HepG2 (cell line): ENCODE results near the gene IL18RAP. TPM values are rescaled to one million over a fixed set of nuclear protein-coding genes. Genes with fewer than 3 reads are reported as not detected.

ENCODE experiments used
- ATAC-seq: fragments of 200-7000 bp; cut with Tn5 transposase; 3 replicates; pipeline ENCODE4 v1.9.1; 2020; ENCODE audit warnings: mild to moderate bottlenecking, moderate library complexity
- BruUV-seq: library from RNA; stranded (reverse); fragments of 400-500 nt; replicated peaks from 2 replicates; lab custom pipeline; 2021; lab: Mats Ljungman, UMichigan
- CTCF ChIA-PET: fragments of 300-600 bp; formaldehyde crosslinking; extraction: SDS; loops from one replicate; lab custom pipeline; 2021; ENCODE audit warnings: low total read pairs, inconsistent platforms, low intra/inter-chr PET ratio; lab: Yijun Ruan, JAX
- POLR2A ChIA-PET: fragments of 350-600 bp; sonication (Branson Sonifier 250); formaldehyde crosslinking; loops from one replicate; lab custom pipeline; 2020; ENCODE audit warnings: antibody characterized with exemption, inconsistent platforms; lab: Yijun Ruan, JAX
- DNase-seq: peaks from one replicate; pipeline ENCODE4 v3.0.0-alpha.2; 2015; ENCODE audit warnings: low spot score
- FAIRE-seq: peaks from 3 replicates; lab custom pipeline; 2011; peaks lifted over from hg19 to GRCh38; lab: Jason Lieb, UNC
- H2AFZ ChIP-seq: one replicate; pipeline ENCODE4 v1.6.1; 2011; ENCODE audit warnings: low read length, inconsistent platforms
- H3K27ac ChIP-seq: fragments of 300-600 bp; 3 replicates; pipeline ENCODE4 v1.8.0; 2011; ENCODE audit warnings: mixed run types, mild to moderate bottlenecking, mixed read lengths, low read length, inconsistent platforms; ENCODE audit not compliant: insufficient read depth; ENCODE audit errors: extremely low read length
- H3K27me3 ChIP-seq, 2 experiments: fragments of 200-600 bp in 1 of 2; 2 replicates in 1 of 2; 3 replicates in 1 of 2; pipeline versions ENCODE4 v1.6.0 to v1.8.0; 2011; ENCODE audit warnings: low read length in 2 of 2, mild to moderate bottlenecking in 2 of 2, moderate library complexity in 2 of 2, inconsistent platforms in 1 of 2; ENCODE audit not compliant: insufficient read depth in 2 of 2, control insufficient read depth in 1 of 2
- H3K36me3 ChIP-seq, 2 experiments: fragments of 200-600 bp in 1 of 2; replicated peaks in 1 of 2; 2 replicates in 1 of 2; 3 replicates in 1 of 2; pipeline versions ENCODE4 v1.5.1 to v1.8.0; 2011; ENCODE audit warnings: low read length in 2 of 2, inconsistent platforms in 1 of 2; ENCODE audit not compliant: insufficient read depth in 2 of 2, control insufficient read depth in 1 of 2
- H3K4me1 ChIP-seq: 2 replicates; pipeline ENCODE4 v1.5.1; 2012; ENCODE audit warnings: low read length, inconsistent platforms; ENCODE audit not compliant: insufficient read depth
- H3K4me2 ChIP-seq: 2 replicates; pipeline ENCODE4 v1.6.0; 2011; ENCODE audit warnings: low read depth, low read length, inconsistent platforms
- H3K4me3 ChIP-seq, 3 experiments: fragments of 200-600 bp in 1 of 3; sonication (generic), shearing (Covaris generic) in 1 of 3; replicated peaks in 1 of 3; 2 replicates each; pipeline ENCODE4 v1.5.1; 2011 to 2016; ENCODE audit warnings: low read length in 3 of 3, inconsistent platforms in 2 of 3, low read depth in 2 of 3, mild to moderate bottlenecking in 2 of 3, control low read depth in 1 of 3, mixed read lengths in 1 of 3; ENCODE audit not compliant: insufficient read depth in 1 of 3
- H3K79me2 ChIP-seq: one replicate; pipeline ENCODE4 v1.6.1; 2011; ENCODE audit warnings: low read length, inconsistent platforms; ENCODE audit not compliant: insufficient read depth
- H3K9ac ChIP-seq: 2 replicates; pipeline ENCODE4 v1.6.0; 2011; ENCODE audit warnings: mild to moderate bottlenecking, low read depth, low read length, inconsistent platforms; ENCODE audit not compliant: insufficient read depth
- H3K9me3 ChIP-seq: 2 replicates; pipeline ENCODE4 v1.5.1; 2012; ENCODE audit warnings: mild to moderate bottlenecking, low read length
- H4K20me1 ChIP-seq: 2 replicates; pipeline ENCODE4 v1.6.0; 2011; ENCODE audit warnings: inconsistent platforms, mild to moderate bottlenecking, low read length, moderate library complexity; ENCODE audit not compliant: insufficient read depth
- CERS6 ChIP-seq: sonication (generic); formaldehyde crosslinking; IDR thresholded peaks from 2 replicates; pipeline ENCODE4 v1.5.0; 2020; ENCODE audit warnings: missing genetic modification reagents
- MIXL1 ChIP-seq: IDR thresholded peaks from 2 replicates; pipeline ENCODE4 v1.6.1; 2016
- MTA3 ChIP-seq: sonication (generic); formaldehyde crosslinking; IDR thresholded peaks from 2 replicates; pipeline ENCODE4 v1.4.0; 2020; ENCODE audit warnings: missing genetic modification reagents
- PBX3 ChIP-seq: sonication (generic); formaldehyde crosslinking; IDR thresholded peaks from 2 replicates; pipeline ENCODE4 v1.8.1; 2023; ENCODE audit warnings: missing genetic modification reagents, inconsistent platforms, borderline replicate concordance
- RFX3 ChIP-seq: IDR thresholded peaks from 2 replicates; pipeline ENCODE4 v1.6.1; 2016; ENCODE audit warnings: missing biosample characterization, missing genetic modification reagents
- RNF219 ChIP-seq: sonication (generic); formaldehyde crosslinking; IDR thresholded peaks from 2 replicates; pipeline ENCODE4 v1.5.0; 2020; ENCODE audit warnings: mild to moderate bottlenecking, missing genetic modification reagents
- TCF7 ChIP-seq: sonication (generic); IDR thresholded peaks from 2 replicates; pipeline ENCODE4 v1.6.1; 2016; ENCODE audit warnings: antibody characterized with exemption, low read depth
- ZBTB25 ChIP-seq: IDR thresholded peaks from 2 replicates; pipeline ENCODE4 v1.6.1; 2018; ENCODE audit warnings: missing genetic modification reagents
- ZFY ChIP-seq: sonication (generic); formaldehyde crosslinking; IDR thresholded peaks from 2 replicates; pipeline ENCODE4 v1.4.0; 2020; ENCODE audit warnings: missing genetic modification reagents
- ZNF180 ChIP-seq: sonication (generic); formaldehyde crosslinking; IDR thresholded peaks from 2 replicates; pipeline ENCODE4 v1.4.0; 2020; ENCODE audit warnings: low read depth, missing genetic modification reagents, borderline replicate concordance
- ZNF768 ChIP-seq: sonication (generic); formaldehyde crosslinking; IDR thresholded peaks from 2 replicates; pipeline ENCODE4 v1.4.0; 2020; ENCODE audit warnings: missing genetic modification reagents
- WGBS: methylation state at CpG from one replicate; pipeline ENCODE4 v1.1.6; 2017; ENCODE audit warnings: low lambda C conversion rate; 5-methylcytosine and 5-hydroxymethylcytosine counted together
- in situ Hi-C: cut with HindIII; loops from 2 replicates; pipeline ENCODE4 v1.10.0; 2017; ENCODE audit warnings: low pct_unique_long_range_greater_than_20kb; ENCODE audit not compliant: extremely low pct_ligation_motif_present
- intact Hi-C: fragments of 100-400 bp; cut with micrococcal nuclease; formaldehyde crosslinking; loops from one replicate; pipeline ENCODE4 v1.10.0; 2022; ENCODE audit not compliant: unreplicated experiment
- polyA plus RNA-seq, 8 experiments: library from polyadenylated mRNA; depleted of rRNA in 3 of 8; stranded (reverse) in 7 of 8; unstranded in 1 of 8; fragments of >200 nt; fragmentation: Illumina TruSeq in 4 of 8; extraction: Trizol in 4 of 8; gene quantifications; 2 replicates each; pipeline versions ENCODE4 v1.2.1 to v1.2.3, GENCODE V29; 2011 to 2016; ENCODE audit warnings: low read depth in 4 of 8, missing spikeins in 1 of 8, mixed read lengths in 1 of 8; ENCODE audit not compliant: insufficient read depth in 1 of 8
- total RNA-seq, 5 experiments: library from RNA; depleted of rRNA; stranded (reverse); fragments of >200 nt; fragmentation: Illumina TruSeq; extraction: Trizol; gene quantifications; 2 replicates each; pipeline ENCODE4 v1.2.3, GENCODE V29; 2016; ENCODE audit warnings: low read depth in 1 of 5

Gene IL18RAP
- total and polyA plus RNA-seq, 2 of the 13 experiments (the other 11 are each of a cell fraction or from before 2014, with no cell fraction given): 0.05 TPM; not detected in 1

- no peaks in the 10 kb centered on the region for H3K4me1 ChIP-seq
- no TSS peak for BruUV-seq
- POLR2A ChIA-PET: no interaction called here
Observed at GRCh38 chr2:102483086-102483485, 60.1 kb downstream of the IL18RAP start.

More at GRCh38 chr2:102483086-102483485, 60.1 kb downstream of the IL18RAP start:
- CTCF ChIA-PET: no interaction called here
- Histone ChIP-seq H3K79me2 (no peaks in the 10 kb centered on the region), H2AFZ (no peak overlapping the region), H3K27ac (no peak overlapping the region), H3K4me3 (no peak overlapping the region), H3K27me3 (0 out of 5 replicates have a peak, but pooled peaks cover 0 to 8% of the 10 kb centered on the region in 2 experiments), H3K4me2 (no peak overlapping the region), H4K20me1 (no peaks in the 10 kb centered on the region), H3K9me3 (no peaks in the 10 kb centered on the region), H3K9ac (no peak overlapping the region), H3K36me3 (no peaks in the 10 kb centered on the region)
- DNase-seq (no peak), FAIRE-seq (no peak), ATAC-seq (no peak)
- intact Hi-C loops (no loop called here), in situ Hi-C loops (no loop called here)
- WGBS: 61% methylated on average over 6 of the region's 6 CpGs
- no peak for TF ChIP-seq CERS6
- no peak for TF ChIP-seq TCF7
- no peak for TF ChIP-seq RFX3
- no peak for TF ChIP-seq ZNF180
- TF ChIP-seq ZFY (CRISPR knock-in tag): no peak
- no peak for TF ChIP-seq ZNF768 (CRISPR knock-in tag)
- TF ChIP-seq PBX3 (CRISPR knock-in tag): no peak
- TF ChIP-seq RNF219 (CRISPR knock-in tag): no peak
- TF ChIP-seq MTA3 (CRISPR knock-in tag): no peak
- no peak for TF ChIP-seq ZBTB25 (CRISPR knock-in tag)
- no peak for TF ChIP-seq MIXL1 (CRISPR knock-in tag)
- TF ChIP-seq, all 625 proteins: peak for 0
